GM12878 (cell line): ENCODE measurements around the gene ATP1A1. TPM values are rescaled to one million over a fixed set of nuclear protein-coding genes. Genes with fewer than 3 reads are reported as not detected.

Experiments used
- ATAC-seq: fragments of 200-7000 bp; cut with Tn5 transposase; 3 replicates; pipeline ENCODE4 v1.9.1; 2020; ENCODE audit warnings: mild to moderate bottlenecking, moderate library complexity
- BruUV-seq: library from RNA; stranded (reverse); fragments of 400-500 nt; replicated peaks from 2 replicates; lab custom pipeline; 2021; lab: Mats Ljungman, UMichigan
- CTCF ChIA-PET: fragments of 300-600 bp; sonication (Branson Sonifier 250); formaldehyde crosslinking; extraction: SDS; loops from one replicate; lab custom pipeline; 2021; ENCODE audit warnings: inconsistent platforms; lab: Yijun Ruan, JAX
- POLR2A ChIA-PET: fragments of 350-600 bp; formaldehyde crosslinking; extraction: SDS; loops from one replicate; lab custom pipeline; 2021; ENCODE audit warnings: inconsistent platforms; lab: Charles Lee
- RAD21 ChIA-PET: fragments of 300-600 bp; sonication (Branson Sonifier 250); formaldehyde crosslinking; loops from one replicate; lab custom pipeline; 2023; ENCODE audit warnings: antibody characterized with exemption; ENCODE audit not compliant: unreplicated experiment; lab: Charles Lee
- SMC1A ChIA-PET: fragments of 300-600 bp; sonication (Branson Sonifier 250); formaldehyde crosslinking; loops from one replicate; lab custom pipeline; 2023; ENCODE audit not compliant: unreplicated experiment, uncharacterized antibody; lab: Charles Lee
- DNase-seq: peaks from one replicate; pipeline ENCODE4 v3.0.0-alpha.2; 2011; ENCODE audit warnings: low read depth, low spot score
- FAIRE-seq: peaks from 3 replicates; lab custom pipeline; 2011; peaks lifted over from hg19 to GRCh38; lab: Jason Lieb, UNC
- H2AFZ ChIP-seq: 2 replicates; pipeline ENCODE4 v1.6.0; 2011; ENCODE audit warnings: low read depth, low read length, control low read depth; ENCODE audit not compliant: control insufficient read depth
- H3K27ac ChIP-seq: 2 replicates; pipeline ENCODE4 v1.5.1; 2011; ENCODE audit warnings: control low read depth; ENCODE audit not compliant: control insufficient read depth, insufficient read depth
- H3K27me3 ChIP-seq, 2 experiments: replicated peaks in 1 of 2; 2 replicates each; pipeline versions ENCODE4 v1.6.0 to v1.6.1; 2011; ENCODE audit warnings: low read length in 1 of 2; ENCODE audit not compliant: control insufficient read depth in 2 of 2, insufficient read depth in 2 of 2
- H3K36me3 ChIP-seq, 2 experiments: 2 replicates each; pipeline ENCODE4 v1.5.1; 2011; ENCODE audit warnings: low read length in 1 of 2; ENCODE audit not compliant: control insufficient read depth in 2 of 2, insufficient read depth in 2 of 2
- H3K4me1 ChIP-seq: 2 replicates; pipeline ENCODE4 v1.6.1; 2011; ENCODE audit warnings: mild to moderate bottlenecking, low read length, moderate library complexity, mixed read lengths; ENCODE audit not compliant: control insufficient read depth, insufficient read depth
- H3K4me2 ChIP-seq: 2 replicates; pipeline ENCODE4 v1.6.0; 2011; ENCODE audit warnings: control low read depth; ENCODE audit not compliant: control insufficient read depth, insufficient read depth
- H3K4me3 ChIP-seq: fragments of 200-600 bp; sonication (generic); 2 replicates; pipeline ENCODE4 v1.5.1; 2016
- H3K79me2 ChIP-seq: 2 replicates; pipeline ENCODE4 v1.6.0; 2011; ENCODE audit warnings: low read length; ENCODE audit not compliant: control insufficient read depth, insufficient read depth
- H3K9ac ChIP-seq: 2 replicates; pipeline ENCODE4 v1.8.0; 2011; ENCODE audit warnings: low read length, control low read depth, mixed read lengths; ENCODE audit not compliant: control insufficient read depth, insufficient read depth
- H3K9me3 ChIP-seq: replicated peaks from 3 replicates; pipeline ENCODE4 v1.5.1; 2011; ENCODE audit warnings: mild to moderate bottlenecking, low read length; ENCODE audit not compliant: control insufficient read depth, insufficient read depth
- H4K20me1 ChIP-seq: 2 replicates; pipeline ENCODE4 v1.6.0; 2011; ENCODE audit not compliant: control insufficient read depth, insufficient read depth
- BHLHE40 ChIP-seq, 2 experiments: fragments of 450-650 bp in 1 of 2; IDR thresholded peaks; 2 replicates each; pipeline ENCODE4 v1.6.1; 2011 to 2017; ENCODE audit warnings: low read depth in 2 of 2, borderline replicate concordance in 1 of 2, improper control_type of control experiment in 1 of 2, low read length in 1 of 2, mild to moderate bottlenecking in 1 of 2
- CREB1 ChIP-seq: IDR thresholded peaks from 2 replicates; pipeline ENCODE4 v1.6.1; 2012; ENCODE audit warnings: low read depth, mild to moderate bottlenecking, inconsistent platforms
- ESRRA ChIP-seq: IDR thresholded peaks from 2 replicates; pipeline ENCODE4 v1.6.1; 2012; ENCODE audit warnings: mild to moderate bottlenecking, low read length, improper control_type of control experiment
- FOXM1 ChIP-seq: IDR thresholded peaks from 2 replicates; pipeline ENCODE4 v1.6.1; 2012; ENCODE audit warnings: low read depth, mild to moderate bottlenecking, inconsistent platforms, low read length, moderate library complexity
- HDAC6 ChIP-seq: fragments of 200-600 bp; sonication (generic); IDR thresholded peaks from one replicate; pipeline ENCODE4 v1.8.0; 2017; ENCODE audit warnings: antibody characterized with exemption; ENCODE audit not compliant: unreplicated experiment
- IKZF2 ChIP-seq, 2 experiments: fragments of 450-650 bp; IDR thresholded peaks; 2 replicates each; pipeline ENCODE4 v1.6.1; 2017; ENCODE audit warnings: mild to moderate bottlenecking in 2 of 2, moderate library complexity in 2 of 2
- LARP7 ChIP-seq: fragments of 450-650 bp; IDR thresholded peaks from 2 replicates; pipeline ENCODE4 v1.6.1; 2017; ENCODE audit warnings: mild to moderate bottlenecking
- MEF2A ChIP-seq: IDR thresholded peaks from 2 replicates; pipeline ENCODE4 v1.6.1; 2011; ENCODE audit warnings: low read depth, mild to moderate bottlenecking, low read length, moderate library complexity; ENCODE audit not compliant: insufficient read depth
- NFIC ChIP-seq: IDR thresholded peaks from 2 replicates; pipeline ENCODE4 v1.6.1; 2012; ENCODE audit warnings: low read depth, mild to moderate bottlenecking, inconsistent platforms, low read length, moderate library complexity
- RAD51 ChIP-seq: fragments of 450-650 bp; IDR thresholded peaks from 2 replicates; pipeline ENCODE4 v1.6.1; 2016; ENCODE audit warnings: moderate library complexity, mild to moderate bottlenecking, inconsistent platforms
- RBBP5 ChIP-seq: fragments of 200-600 bp; sonication (generic); conservative IDR thresholded peaks from 2 replicates; pipeline ENCODE4 v1.6.1; 2016
- SMARCA5 ChIP-seq: fragments of 450-650 bp; IDR thresholded peaks from 2 replicates; pipeline ENCODE4 v1.6.1; 2017; ENCODE audit warnings: mild to moderate bottlenecking
- STAT1 ChIP-seq: fragments of 450-650 bp; conservative IDR thresholded peaks from 2 replicates; pipeline ENCODE4 v1.6.1; 2014; ENCODE audit warnings: antibody characterized with exemption, mild to moderate bottlenecking
- TARDBP ChIP-seq: IDR thresholded peaks from 2 replicates; pipeline ENCODE4 v1.6.1; 2016; ENCODE audit warnings: borderline replicate concordance
- WRNIP1 ChIP-seq: IDR thresholded peaks from 2 replicates; pipeline ENCODE4 v1.6.1; 2011; ENCODE audit warnings: low read depth, low read length, improper control_type of control experiment, borderline replicate concordance
- ZZZ3 ChIP-seq: IDR thresholded peaks from 2 replicates; pipeline ENCODE4 v1.6.1; 2011; ENCODE audit warnings: low read depth; ENCODE audit not compliant: control insufficient read depth, insufficient read length
- WGBS: methylation state at CpG from one replicate; pipeline ENCODE4 v1.1.6; 2016; ENCODE audit warnings: low lambda C conversion rate; ENCODE audit not compliant: insufficient replicate concordance, insufficient coverage; ENCODE audit errors: missing lambda C conversion rate; 5-methylcytosine and 5-hydroxymethylcytosine counted together
- in situ Hi-C: fragments of 300-500 bp; cut with MboI; formaldehyde crosslinking; loops from 9 replicates; pipeline ENCODE4 v1.14.3; 2018; ENCODE audit warnings: mixed read lengths
- intact Hi-C: fragments of 100-400 bp; cut with micrococcal nuclease; formaldehyde crosslinking; loops from one replicate; pipeline ENCODE4 v1.14.2; 2022; ENCODE audit not compliant: unreplicated experiment
- polyA plus RNA-seq, 11 experiments: library from polyadenylated mRNA; depleted of rRNA in 4 of 11; unstranded in 6 of 11; stranded (reverse) in 5 of 11; fragments of >200 nt; fragmentation: Nextera tagmentation in 4 of 11; fragmentation: Illumina TruSeq in 1 of 11; extraction: Ambion mirVana in 4 of 11; extraction: Trizol in 1 of 11; gene quantifications; 1 replicate in 1 of 11; 2 replicates in 10 of 11; pipeline versions ENCODE4 v1.2.1 to v1.2.3, GENCODE V29; 2011 to 2016; ENCODE audit warnings: inconsistent platforms in 2 of 11, missing spikeins in 2 of 11, low read depth in 1 of 11
- total RNA-seq, 4 experiments: library from RNA; depleted of rRNA in 3 of 4; stranded (reverse); fragments of >200 nt in 3 of 4; fragmentation: Illumina TruSeq in 1 of 4; extraction: Trizol in 1 of 4; gene quantifications; 2 replicates each; pipeline versions ENCODE4 v1.2.1 to v1.2.3, GENCODE V29; 2013 to 2021
- TF ChIP-seq, protein P1 (sequence below): IDR thresholded peaks from 2 replicates; pipeline ENCODE4 v1.6.1; 2011; ENCODE audit warnings: borderline replicate concordance, low read depth, mild to moderate bottlenecking, moderate library complexity, mixed read lengths, low read length; ENCODE audit not compliant: insufficient read depth; ENCODE audit errors: extremely low read length
- TF ChIP-seq, protein P2 (sequence below): IDR thresholded peaks from 2 replicates; pipeline ENCODE4 v1.6.1; 2011; ENCODE audit warnings: low read depth, mild to moderate bottlenecking, low read length, moderate library complexity, borderline replicate concordance; ENCODE audit errors: extremely low read depth
- TF ChIP-seq, protein P3 (sequence below): fragments of 450-650 bp; IDR thresholded peaks from 2 replicates; pipeline ENCODE4 v1.6.1; 2016; ENCODE audit warnings: mild to moderate bottlenecking

ATP1A1 gene
- total and polyA plus RNA-seq, 10 of the 15 experiments (the other 5 are each of a cell fraction or from before 2014, with no cell fraction given) = 113 to 566 (median 313) TPM

DNA sequence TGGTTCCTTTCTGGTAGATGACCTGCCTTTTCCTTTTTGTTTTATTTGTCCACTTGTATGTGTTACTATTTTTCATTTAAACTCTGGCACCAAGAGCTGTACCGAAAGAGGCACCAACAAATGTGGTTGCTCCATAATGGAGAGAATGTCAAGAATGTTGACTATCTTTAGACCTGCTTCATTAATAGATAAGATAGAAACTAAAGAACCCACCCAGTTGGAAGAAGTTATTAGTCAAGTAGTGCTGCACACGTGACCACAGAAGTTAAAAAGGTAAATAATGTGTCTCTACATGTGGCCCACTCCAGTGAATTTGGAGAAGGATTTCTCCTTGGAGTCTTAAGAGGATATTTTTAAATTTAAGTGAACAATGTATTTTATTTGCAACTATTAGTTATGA is 9.3 kb downstream of the ATP1A1 start:
- no peak overlapping the region for H3K9ac ChIP-seq
- no peak for DNase-seq
- intact Hi-C loops = no loop called here
- SMC1A ChIA-PET = interaction anchor here (0.8 to 5.5 kb wide), 17 partner anchors 8 to 243 kb away, joined by 3 to 31 read pairs (median 5); partner anchors contain the start of gene ATP1A1
- FAIRE-seq = peak; percentile 18
- RAD21 ChIA-PET = interaction anchor here (0.8 to 3.7 kb wide), 10 partner anchors 9 to 153 kb away, joined by 3 to 17 read pairs (median 4); partner anchors contain the start of gene ATP1A1
- no peak overlapping the region for H3K4me3 ChIP-seq
- H3K79me2 ChIP-seq = peaks cover 74% of the 10 kb centered on the region
- no peak for ATAC-seq
- H3K9me3 ChIP-seq = no peaks in the 10 kb centered on the region
- peak overlapping the region; percentile 1; the same call in 1 of the 2 replicates for H3K27ac ChIP-seq
- no peaks in the 10 kb centered on the region for H3K27me3 ChIP-seq
- BruUV-seq = no TSS peak
- CTCF ChIA-PET = interaction anchor here (1.0 to 4.2 kb wide), 8 partner anchors 9 to 674 kb away, joined by 3 to 22 read pairs (median 6); partner anchors contain the start of gene ATP1A1
- peaks cover 11 to 21% of the 10 kb centered on the region in 2 experiments for H3K36me3 ChIP-seq
- peaks cover 36% of the 10 kb centered on the region for H3K4me1 ChIP-seq
- TF ChIP-seq LARP7 (no peak), IKZF2 (IDR thresholded peaks at IDR 0.05) (0 out of 4 replicates have a peak, but pooled peaks of 1 of the 2 experiments have one; percentile 12), ZZZ3 (no peak), NFIC (no peak), MEF2A (0 out of 2 replicates have a peak, but pooled peaks have one; percentile 14), RBBP5 (no peak), STAT1 (no peak), TARDBP (no peak), HDAC6 (no peak), RAD51 (peak; percentile 83), CREB1 (no peak), WRNIP1 (no peak), FOXM1 (no peak), ESRRA (no peak), SMARCA5 (no peak), BHLHE40 (IDR thresholded peaks at IDR 0.05; ENCODE audit: borderline replicate concordance in 1 of 2, low read depth in 2 of 2, low read length in 1 of 2) (peak in 1 of 2 experiments; percentile 53; a peak in 1 of 4 replicates)
- TF ChIP-seq, protein P1, sequence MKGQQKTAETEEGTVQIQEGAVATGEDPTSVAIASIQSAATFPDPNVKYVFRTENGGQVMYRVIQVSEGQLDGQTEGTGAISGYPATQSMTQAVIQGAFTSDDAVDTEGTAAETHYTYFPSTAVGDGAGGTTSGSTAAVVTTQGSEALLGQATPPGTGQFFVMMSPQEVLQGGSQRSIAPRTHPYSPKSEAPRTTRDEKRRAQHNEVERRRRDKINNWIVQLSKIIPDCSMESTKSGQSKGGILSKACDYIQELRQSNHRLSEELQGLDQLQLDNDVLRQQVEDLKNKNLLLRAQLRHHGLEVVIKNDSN = peak; percentile 21
- TF ChIP-seq, protein P2, sequence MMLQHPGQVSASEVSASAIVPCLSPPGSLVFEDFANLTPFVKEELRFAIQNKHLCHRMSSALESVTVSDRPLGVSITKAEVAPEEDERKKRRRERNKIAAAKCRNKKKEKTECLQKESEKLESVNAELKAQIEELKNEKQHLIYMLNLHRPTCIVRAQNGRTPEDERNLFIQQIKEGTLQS = peak; percentile 25; the same call in 1 of the 2 replicates
- TF ChIP-seq, protein P3, sequence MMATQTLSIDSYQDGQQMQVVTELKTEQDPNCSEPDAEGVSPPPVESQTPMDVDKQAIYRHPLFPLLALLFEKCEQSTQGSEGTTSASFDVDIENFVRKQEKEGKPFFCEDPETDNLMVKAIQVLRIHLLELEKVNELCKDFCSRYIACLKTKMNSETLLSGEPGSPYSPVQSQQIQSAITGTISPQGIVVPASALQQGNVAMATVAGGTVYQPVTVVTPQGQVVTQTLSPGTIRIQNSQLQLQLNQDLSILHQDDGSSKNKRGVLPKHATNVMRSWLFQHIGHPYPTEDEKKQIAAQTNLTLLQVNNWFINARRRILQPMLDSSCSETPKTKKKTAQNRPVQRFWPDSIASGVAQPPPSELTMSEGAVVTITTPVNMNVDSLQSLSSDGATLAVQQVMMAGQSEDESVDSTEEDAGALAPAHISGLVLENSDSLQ = no peak
- POLR2A ChIA-PET = interaction anchor here (1.1 to 1.9 kb wide), 5 partner anchors 9 to 159 kb away, joined by 3 to 10 read pairs (median 4); partner anchors contain the start of gene ATP1A1
- H3K4me2 ChIP-seq = peak overlapping the region; percentile 67; the same call in 1 of the 2 replicates
- WGBS = 45% methylated on average over 2 of the region's 2 CpGs
- H2AFZ ChIP-seq = no peak overlapping the region
- in situ Hi-C loops = loop anchor here (10.0 kb wide), 1 partner anchor 692 kb away; no protein-coding TSS in a partner anchor
- no peaks in the 10 kb centered on the region for H4K20me1 ChIP-seq
